Activated CD4-positive, CD25-positive, alpha-beta regulatory T cell treated with anti-CD3 and anti-CD28 coated beads, Interleukin-2, amount 50 U/mL, for 24 hours (primary cell): ENCODE measurements around the gene KDM6A.
"Not testable (repeated sequence)": the region's sequence is repeated elsewhere in the genome, so short reads cannot be mapped to it uniquely, and the experiment has no call there.

Experiments used
- ATAC-seq, 2 donors: fragments of 150-1000 bp; cut with Tn5 transposase; one replicate each; pipeline ENCODE4 v1.10.0; 2021; ENCODE audit warnings: mild to moderate bottlenecking in 1 of 2, moderate library complexity in 1 of 2

The KDM6A gene

DNA sequence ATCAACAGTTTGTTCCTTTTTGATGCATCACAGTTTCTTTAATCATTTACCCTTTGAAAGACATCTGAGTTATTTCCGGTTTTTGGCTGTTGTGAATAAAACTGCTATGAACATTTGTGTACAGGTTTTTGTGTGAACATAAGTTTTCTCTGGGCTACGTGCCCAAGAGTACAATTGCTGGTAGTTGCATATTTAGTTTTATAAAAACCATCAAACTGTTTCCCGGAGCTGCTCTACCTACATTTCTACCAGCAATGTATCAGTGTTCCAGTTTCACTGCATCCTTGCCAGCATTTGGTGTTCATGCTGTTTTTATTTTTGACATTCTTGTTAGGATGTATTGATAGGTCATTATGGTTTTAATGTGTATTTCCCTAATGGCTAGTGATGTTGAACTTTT is 17.3 kb downstream of the KDM6A start:
- ATAC-seq: no peak

GRCh38 chrX:44890687-44891086 is 17.7 kb downstream of the KDM6A start:
- ATAC-seq: not testable (repeated sequence)

DNA sequence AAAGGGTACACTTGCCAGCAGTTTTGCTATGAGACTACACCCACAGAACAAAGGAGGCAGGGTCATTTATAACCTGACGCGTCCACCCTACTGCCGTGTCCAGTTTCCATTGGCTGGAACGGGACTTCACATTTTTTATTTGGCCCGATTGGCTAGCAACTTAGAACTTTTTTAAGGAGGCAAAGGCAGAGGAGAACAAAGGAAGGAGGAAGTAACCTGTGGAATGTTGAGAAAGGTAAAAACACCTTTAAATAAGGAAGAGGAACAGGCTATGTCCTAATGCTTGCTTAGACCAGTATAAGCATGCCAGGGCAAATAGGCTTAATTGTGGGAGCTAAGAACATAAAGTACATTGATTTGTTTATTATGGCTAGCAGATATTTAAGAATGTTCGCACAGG is 18.7 kb downstream of the KDM6A start:
- no peak for ATAC-seq

DNA sequence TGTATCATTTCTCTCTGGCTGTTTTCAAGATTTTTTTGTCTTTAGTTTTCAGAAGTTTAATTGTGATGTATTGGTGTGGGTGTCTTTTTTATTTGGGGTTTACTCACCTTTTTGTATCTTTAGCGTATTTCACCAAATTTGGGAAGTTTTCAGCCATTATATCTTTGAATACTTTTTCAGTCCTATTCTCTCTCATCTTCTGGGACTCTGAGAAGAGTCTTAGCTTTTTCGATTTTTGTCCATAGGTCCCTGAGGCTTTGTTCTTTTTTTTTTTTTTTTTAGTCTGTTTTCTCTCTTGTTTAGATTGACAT is 23.8 kb downstream of the KDM6A start:
- no peak for ATAC-seq

DNA sequence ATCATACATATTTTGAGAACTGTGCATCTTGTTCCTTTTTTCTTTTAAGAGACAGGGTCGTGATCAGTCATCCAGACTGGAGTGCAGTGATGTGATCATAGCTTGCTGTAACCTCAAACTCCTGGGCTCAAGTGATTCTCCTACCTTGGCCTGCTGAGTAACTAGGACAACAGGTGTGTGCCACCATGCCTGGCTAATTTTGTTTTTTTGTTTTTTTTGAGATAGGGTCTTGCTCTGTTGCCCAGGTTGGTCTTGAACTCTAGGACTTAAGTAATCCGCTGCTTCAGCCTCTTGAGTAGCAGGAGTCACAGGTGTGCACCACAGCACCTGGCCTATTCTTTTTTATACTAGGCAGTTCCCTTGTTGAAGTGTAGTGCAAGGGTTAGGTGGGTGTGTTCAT is 24.6 kb downstream of the KDM6A start:
- ATAC-seq: no peak

GRCh38 chrX:44898411-44899221 is 25.6 kb downstream of the KDM6A start:
- peak; percentile 22 to 32 for ATAC-seq

- ATAC-seq: no peak
Measured at GRCh38 chrX:44899946-44900345, 27.0 kb downstream of the KDM6A start.

DNA sequence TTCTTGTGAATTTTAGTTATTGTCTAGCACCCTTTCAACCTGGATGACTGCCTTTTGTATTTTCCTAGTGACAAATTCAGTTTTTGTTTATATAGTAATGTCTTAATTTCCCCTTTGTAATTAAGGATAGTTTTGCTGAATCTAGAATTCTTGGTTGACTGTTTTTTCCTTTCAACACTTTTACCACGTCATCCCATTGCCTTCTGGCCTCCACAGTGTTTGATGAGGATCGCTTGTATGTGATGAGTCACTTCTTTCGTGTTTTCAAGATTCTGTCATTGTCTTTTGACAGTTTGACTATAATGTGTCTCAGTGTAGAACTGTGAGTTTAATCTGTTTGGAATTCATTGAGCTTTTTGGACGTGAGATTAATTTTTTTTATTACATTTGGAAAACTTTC is 30.1 kb downstream of the KDM6A start:
- peak; percentile 83 to 84 for ATAC-seq

DNA sequence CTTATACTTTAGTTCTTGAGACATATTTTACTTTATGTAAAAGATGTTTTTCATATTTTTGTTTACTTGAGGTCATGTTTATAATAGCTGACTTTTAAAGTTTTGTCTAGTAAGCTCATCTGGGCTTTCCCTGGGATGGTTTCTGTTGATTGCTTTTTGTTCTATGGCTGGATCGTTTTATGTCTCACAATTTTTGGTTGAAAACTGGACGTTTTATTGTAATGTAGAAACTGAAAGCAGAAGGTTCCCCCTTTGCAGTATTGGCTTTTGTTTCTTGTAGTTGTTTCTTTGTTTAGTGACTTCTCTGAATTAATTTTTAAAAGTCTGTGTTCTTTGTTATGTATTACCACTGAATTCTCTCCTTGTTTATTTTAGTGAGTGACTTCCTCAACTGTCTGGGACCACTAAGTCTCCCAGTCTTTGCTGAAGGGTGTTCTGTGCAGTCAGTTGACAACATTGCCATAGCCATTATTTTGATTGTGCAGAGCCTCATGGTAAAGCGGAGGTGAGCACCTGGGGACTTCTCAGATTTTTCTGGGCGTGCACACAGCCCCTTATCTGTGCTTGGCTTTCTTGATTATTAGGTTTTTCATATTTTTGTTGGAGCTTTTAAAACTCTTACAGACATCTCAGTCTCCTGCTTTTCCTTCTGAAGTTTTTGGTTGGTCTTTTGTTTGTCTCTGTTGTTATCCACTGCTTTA is 31.0 kb downstream of the KDM6A start:
- no peak for ATAC-seq

GRCh38 chrX:44904542-44905115 is 31.6 kb downstream of the KDM6A start:
- ATAC-seq: no peak

- ATAC-seq: no peak
Measured at GRCh38 chrX:44906041-44906440, 33.1 kb downstream of the KDM6A start.

- ATAC-seq: no peak
Measured at GRCh38 chrX:44906542-44906941, 33.6 kb downstream of the KDM6A start.

GRCh38 chrX:44908153-44908552 is 35.2 kb downstream of the KDM6A start:
- ATAC-seq: no peak

DNA sequence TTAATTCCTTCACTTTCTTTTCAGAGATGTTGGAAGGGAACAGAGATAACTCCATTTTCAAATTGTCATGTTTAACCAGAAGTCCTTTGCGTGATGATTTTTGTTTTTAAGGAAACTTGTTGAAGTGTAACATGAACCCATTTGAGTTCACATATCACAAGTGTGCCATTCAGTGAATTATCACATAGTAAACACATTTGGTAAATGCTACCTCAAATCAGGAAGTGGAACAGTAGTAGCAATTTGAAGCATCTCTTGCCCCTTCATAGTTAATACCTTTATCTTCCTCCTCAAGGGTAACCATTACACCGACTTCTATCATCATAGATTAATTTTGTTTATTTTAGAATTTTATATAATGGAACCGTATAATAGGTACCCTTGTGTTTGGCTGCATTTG is 35.8 kb downstream of the KDM6A start:
- no peak for ATAC-seq

DNA sequence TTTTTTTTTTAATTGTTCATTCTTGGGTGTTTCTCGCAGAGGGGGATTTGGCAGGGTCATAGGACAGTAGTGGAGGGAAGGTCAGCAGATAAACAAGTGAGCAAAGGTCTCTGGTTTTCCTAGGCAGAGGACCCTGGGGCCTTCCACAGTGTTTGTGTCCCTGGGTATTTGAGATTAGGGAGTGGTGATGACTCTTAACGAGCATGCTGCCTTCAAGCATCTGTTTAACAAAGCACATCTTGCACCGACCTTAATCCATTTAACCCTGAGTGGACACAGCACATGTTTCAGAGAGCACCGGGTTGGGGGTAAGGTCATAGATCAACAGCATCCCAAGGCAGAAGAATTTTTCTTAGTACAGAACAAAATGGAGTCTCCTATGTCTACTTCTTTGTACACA is 37.5 kb downstream of the KDM6A start:
- ATAC-seq: not testable (repeated sequence)

GRCh38 chrX:44911074-44911600 is 38.1 kb downstream of the KDM6A start:
- ATAC-seq: not testable (repeated sequence)

- ATAC-seq: peak; percentile 78 to 83
Measured at GRCh38 chrX:44913656-44914531, 40.9 kb downstream of the KDM6A start.

GRCh38 chrX:44914532-44915198 is 41.7 kb downstream of the KDM6A start:
- peak; percentile 57 to 74 for ATAC-seq

GRCh38 chrX:44915361-44915868 is 42.4 kb downstream of the KDM6A start:
- ATAC-seq: no peak

- no peak for ATAC-seq
Measured at GRCh38 chrX:44918722-44919121, 45.7 kb downstream of the KDM6A start.

DNA sequence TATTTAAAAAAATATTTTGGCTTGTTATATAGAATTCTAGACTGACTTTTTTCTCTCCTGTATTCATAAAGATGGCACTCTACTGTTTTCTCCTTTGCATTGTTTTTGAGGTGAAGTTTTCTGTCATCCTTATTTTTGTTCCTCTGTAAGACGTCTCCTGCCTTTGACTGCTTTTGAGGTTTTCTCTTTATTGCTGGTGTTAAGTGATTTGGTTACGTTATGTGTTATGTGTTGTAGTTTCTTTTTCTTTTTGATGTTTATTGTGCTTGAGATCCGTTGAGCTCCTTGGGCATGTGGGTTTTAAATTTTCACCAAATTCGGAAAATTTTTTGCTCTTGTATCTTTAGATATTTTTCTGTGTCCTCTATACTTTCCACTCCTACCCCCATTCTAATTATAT is 50.0 kb downstream of the KDM6A start:
- ATAC-seq: no peak

DNA sequence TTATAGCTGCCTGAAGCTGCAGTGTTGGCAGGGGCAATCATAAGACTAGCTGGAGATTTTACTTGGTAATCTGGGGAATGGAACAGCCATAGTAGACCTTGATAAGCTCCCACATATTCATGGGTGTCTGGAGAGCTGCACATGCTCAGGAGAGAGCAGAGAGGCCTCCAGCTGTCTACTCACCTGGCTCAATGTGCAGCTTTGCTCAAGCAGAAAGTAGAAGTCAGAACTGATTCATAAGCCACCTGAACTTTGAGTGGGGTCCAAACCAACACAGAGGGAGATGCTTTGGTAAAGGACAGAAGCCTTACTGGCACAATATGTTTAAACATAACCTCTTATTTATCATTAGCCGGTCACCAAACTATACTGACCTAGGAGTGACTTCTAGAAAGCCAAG is 54.4 kb downstream of the KDM6A start:
- no peak for ATAC-seq
